SJCRH30 (cell line): ENCODE results near the gene SIK3. TPM values are rescaled to one million over a fixed set of nuclear protein-coding genes. Genes with fewer than 3 reads are reported as not detected.

Experiments used
- DNase-seq, 2 experiments: peaks; one replicate each; pipeline ENCODE4 v3.0.0-alpha.2; 2015 to 2020
- H3K27ac ChIP-seq: fragments of 250-450 bp; sonication (Bioruptor Pico); 2 replicates; pipeline ENCODE4 v1.5.1; 2020; ENCODE audit warnings: mild to moderate bottlenecking, moderate library complexity
- H3K27me3 ChIP-seq: fragments of 250-450 bp; sonication (Bioruptor Pico); 2 replicates; pipeline ENCODE4 v1.5.1; 2020; ENCODE audit warnings: mild to moderate bottlenecking, moderate library complexity
- H3K36me3 ChIP-seq: fragments of 250-450 bp; sonication (Bioruptor Pico); 2 replicates; pipeline ENCODE4 v1.5.1; 2020; ENCODE audit warnings: mild to moderate bottlenecking, moderate library complexity
- H3K4me1 ChIP-seq: fragments of 250-450 bp; sonication (Bioruptor Pico); 2 replicates; pipeline ENCODE4 v1.5.1; 2020; ENCODE audit warnings: mild to moderate bottlenecking, moderate library complexity
- H3K4me3 ChIP-seq: fragments of 250-450 bp; sonication (Bioruptor Pico); 2 replicates; pipeline ENCODE4 v1.5.1; 2020; ENCODE audit warnings: mild to moderate bottlenecking, moderate library complexity
- H3K9me3 ChIP-seq: fragments of 250-450 bp; sonication (Bioruptor Pico); replicated peaks from 2 replicates; pipeline ENCODE4 v1.5.1; 2020; ENCODE audit warnings: mild to moderate bottlenecking, moderate library complexity
- total RNA-seq: library from RNA; depleted of rRNA; stranded (reverse); fragments of >200 nt; shearing (Covaris generic); gene quantifications from 2 replicates; pipeline ENCODE4 v1.2.3, GENCODE V29; 2014

SIK3 gene
- total RNA-seq, 1 experiment from 2014 or later, result 10.0 TPM

GRCh38 chr11:116901211-116901610, 197.0 kb downstream of the SIK3 start:
- peak; percentile 58 to 62 for DNase-seq
- Histone ChIP-seq H3K9me3 (no peaks in the 10 kb centered on the region), H3K27ac (no peak overlapping the region)

GRCh38 chr11:116896211-116896610, 202.0 kb downstream of the SIK3 start:
- Histone ChIP-seq H3K9me3 (no peaks in the 10 kb centered on the region), H3K4me3 (no peak overlapping the region), H3K36me3 (no peaks in the 10 kb centered on the region), H3K27ac (no peak overlapping the region), H3K4me1 (no peaks in the 10 kb centered on the region), H3K27me3 (no peaks in the 10 kb centered on the region)
- DNase-seq, result no peak

More at GRCh38 chr11:116901211-116901610, 197.0 kb downstream of the SIK3 start:
- Histone ChIP-seq H3K4me3 (no peak overlapping the region), H3K36me3 (no peaks in the 10 kb centered on the region), H3K27me3 (no peaks in the 10 kb centered on the region), H3K4me1 (peaks cover 3% of the 10 kb centered on the region; the same call in 1 of the 2 replicates)

GRCh38 chr11:116895048-116895757, 203.0 kb downstream of the SIK3 start:
- Histone ChIP-seq H3K27me3 (no peaks in the 10 kb centered on the region), H3K4me1 (no peaks in the 10 kb centered on the region), H3K4me3 (no peak overlapping the region), H3K27ac (no peak overlapping the region), H3K9me3 (no peaks in the 10 kb centered on the region), H3K36me3 (no peaks in the 10 kb centered on the region)
- no peak for DNase-seq

GRCh38 chr11:116893906-116894305, 204.3 kb downstream of the SIK3 start:
- no peaks in the 10 kb centered on the region for H3K4me1 ChIP-seq
- H3K36me3 ChIP-seq, result no peaks in the 10 kb centered on the region
- H3K4me3 ChIP-seq, result no peak overlapping the region
- H3K9me3 ChIP-seq, result no peaks in the 10 kb centered on the region
- H3K27ac ChIP-seq, result no peak overlapping the region
- H3K27me3 ChIP-seq, result no peaks in the 10 kb centered on the region
- DNase-seq, result no peak

GRCh38 chr11:116893437-116893836, 204.8 kb downstream of the SIK3 start:
- H3K4me3 ChIP-seq, result no peak overlapping the region
- DNase-seq, result no peak
- no peaks in the 10 kb centered on the region for H3K27me3 ChIP-seq
- no peaks in the 10 kb centered on the region for H3K4me1 ChIP-seq
- H3K9me3 ChIP-seq, result no peaks in the 10 kb centered on the region
- no peaks in the 10 kb centered on the region for H3K36me3 ChIP-seq
- no peak overlapping the region for H3K27ac ChIP-seq

GRCh38 chr11:116892374-116892773, 205.9 kb downstream of the SIK3 start:
- no peak for DNase-seq
- no peak overlapping the region for H3K27ac ChIP-seq
- H3K36me3 ChIP-seq, result no peaks in the 10 kb centered on the region
- no peaks in the 10 kb centered on the region for H3K4me1 ChIP-seq
- H3K4me3 ChIP-seq, result no peak overlapping the region
- H3K9me3 ChIP-seq, result no peaks in the 10 kb centered on the region
- H3K27me3 ChIP-seq, result no peaks in the 10 kb centered on the region

GRCh38 chr11:116891746-116892145, 206.5 kb downstream of the SIK3 start:
- Histone ChIP-seq H3K36me3 (no peaks in the 10 kb centered on the region), H3K9me3 (no peaks in the 10 kb centered on the region), H3K4me1 (no peaks in the 10 kb centered on the region), H3K4me3 (no peak overlapping the region), H3K27me3 (no peaks in the 10 kb centered on the region), H3K27ac (no peak overlapping the region)
- no peak for DNase-seq

- H3K27me3 ChIP-seq, result no peaks in the 10 kb centered on the region
- H3K36me3 ChIP-seq, result no peaks in the 10 kb centered on the region
- H3K27ac ChIP-seq, result no peak overlapping the region
- no peak overlapping the region for H3K4me3 ChIP-seq
- no peaks in the 10 kb centered on the region for H3K4me1 ChIP-seq
- DNase-seq, result no peak
- no peaks in the 10 kb centered on the region for H3K9me3 ChIP-seq
These were observed 207.6 kb downstream of the SIK3 start for GRCh38 chr11:116890607-116891006.

GRCh38 chr11:116890193-116890592, 208.0 kb downstream of the SIK3 start:
- Histone ChIP-seq H3K27me3 (no peaks in the 10 kb centered on the region), H3K4me1 (no peaks in the 10 kb centered on the region), H3K27ac (no peak overlapping the region), H3K36me3 (no peaks in the 10 kb centered on the region), H3K4me3 (no peak overlapping the region), H3K9me3 (no peaks in the 10 kb centered on the region)
- no peak for DNase-seq

- DNase-seq, result no peak
- Histone ChIP-seq H3K4me1 (no peaks in the 10 kb centered on the region), H3K4me3 (no peak overlapping the region), H3K27ac (no peak overlapping the region), H3K9me3 (no peaks in the 10 kb centered on the region), H3K36me3 (no peaks in the 10 kb centered on the region), H3K27me3 (no peaks in the 10 kb centered on the region)
These were observed 209.2 kb downstream of the SIK3 start for GRCh38 chr11:116888884-116889549.

- no peaks in the 10 kb centered on the region for H3K27me3 ChIP-seq
- no peak overlapping the region for H3K4me3 ChIP-seq
- no peaks in the 10 kb centered on the region for H3K9me3 ChIP-seq
- no peak for DNase-seq
- H3K36me3 ChIP-seq, result no peaks in the 10 kb centered on the region
- no peak overlapping the region for H3K27ac ChIP-seq
- H3K4me1 ChIP-seq, result no peaks in the 10 kb centered on the region
These were observed 210.2 kb downstream of the SIK3 start for GRCh38 chr11:116888024-116888423.

GRCh38 chr11:116885951-116886655, 212.1 kb downstream of the SIK3 start:
- H3K9me3 ChIP-seq, result no peaks in the 10 kb centered on the region
- DNase-seq, result no peak
- no peak overlapping the region for H3K27ac ChIP-seq
- H3K4me1 ChIP-seq, result no peaks in the 10 kb centered on the region
- H3K27me3 ChIP-seq, result no peaks in the 10 kb centered on the region
- H3K36me3 ChIP-seq, result no peaks in the 10 kb centered on the region
- H3K4me3 ChIP-seq, result no peak overlapping the region

GRCh38 chr11:116882386-116882785, 215.8 kb downstream of the SIK3 start:
- Histone ChIP-seq H3K4me3 (no peak overlapping the region), H3K36me3 (no peaks in the 10 kb centered on the region), H3K27ac (no peak overlapping the region), H3K4me1 (no peaks in the 10 kb centered on the region), H3K27me3 (no peaks in the 10 kb centered on the region), H3K9me3 (no peaks in the 10 kb centered on the region)
- no peak for DNase-seq

GRCh38 chr11:116881143-116881542, 217.1 kb downstream of the SIK3 start:
- Histone ChIP-seq H3K4me1 (no peaks in the 10 kb centered on the region), H3K4me3 (no peak overlapping the region), H3K36me3 (no peaks in the 10 kb centered on the region), H3K27me3 (no peaks in the 10 kb centered on the region), H3K9me3 (no peaks in the 10 kb centered on the region), H3K27ac (no peak overlapping the region)
- no peak for DNase-seq
